Measurements from ENCODE around the gene HRH1. TPM values are rescaled to one million over a fixed set of nuclear protein-coding genes. Genes with fewer than 3 reads are reported as not detected.

HRH1 gene
- total and polyA plus RNA-seq, 10 of the 15 experiments (the other 5 are each of a cell fraction or from before 2014, with no cell fraction given): not detected

DNA sequence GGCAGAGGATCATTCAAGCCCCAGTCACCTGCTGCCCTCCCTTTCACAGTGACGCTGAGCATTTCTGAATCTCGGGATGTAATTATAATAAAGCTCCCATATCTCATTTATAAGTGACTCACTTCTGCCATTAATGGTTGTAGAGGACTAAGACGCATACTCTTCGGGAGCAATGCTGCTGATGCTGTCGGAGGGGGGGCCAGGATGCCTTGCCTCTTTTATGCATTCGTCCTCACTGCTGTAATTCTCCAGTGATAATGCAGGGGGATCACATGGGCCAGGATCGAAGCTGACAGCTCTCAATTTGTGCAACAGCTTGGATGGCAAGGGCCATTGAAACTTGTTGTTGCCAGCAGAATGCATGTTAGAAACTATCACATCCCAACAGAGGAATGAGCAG is 3.1 kb downstream of the HRH1 start:
- SMC1A ChIA-PET (ENCODE audit: uncharacterized antibody, unreplicated experiment): no interaction called here
- CTCF ChIA-PET: interaction anchor here (1.4 kb wide), 1 partner anchor 11 kb away, joined by 3 read pairs; no protein-coding TSS in a partner anchor
- DNase-seq (ENCODE audit: low read depth, low spot score) (no peak), FAIRE-seq (no peak), ATAC-seq (no peak)
- Histone ChIP-seq H3K27ac (ENCODE audit: control insufficient read depth, insufficient read depth) (no peak overlapping the region), H2AFZ (ENCODE audit: control insufficient read depth, low read depth, low read length) (no peak overlapping the region), H3K9ac (ENCODE audit: control insufficient read depth, insufficient read depth, low read length) (no peak overlapping the region), H3K27me3 (replicated peaks in 1 of 2; ENCODE audit: control insufficient read depth in 2 of 2, insufficient read depth in 2 of 2, low read length in 1 of 2) (peaks cover 2 to 19% of the 10 kb centered on the region in 2 experiments), H3K4me2 (ENCODE audit: control insufficient read depth, insufficient read depth) (no peak overlapping the region), H3K4me3 (no peak overlapping the region), H3K4me1 (ENCODE audit: control insufficient read depth, insufficient read depth, low read length) (no peaks in the 10 kb centered on the region), H3K79me2 (ENCODE audit: control insufficient read depth, insufficient read depth, low read length) (no peaks in the 10 kb centered on the region), H3K36me3 (ENCODE audit: control insufficient read depth in 2 of 2, insufficient read depth in 2 of 2, low read length in 1 of 2) (no peaks in the 10 kb centered on the region), H4K20me1 (ENCODE audit: control insufficient read depth, insufficient read depth) (no peaks in the 10 kb centered on the region; the same call in 1 of the 2 replicates), H3K9me3 (replicated peaks; ENCODE audit: control insufficient read depth, insufficient read depth, low read length) (no peaks in the 10 kb centered on the region)
- in situ Hi-C loops (cut with MboI) (no loop called here), intact Hi-C loops (cut with micrococcal nuclease; ENCODE audit: unreplicated experiment) (no loop called here)
- TF ChIP-seq HDAC6 (IDR thresholded peaks at IDR 0.05; ENCODE audit: unreplicated experiment): no peak
- TF ChIP-seq KDM1A (IDR thresholded peaks at IDR 0.05; ENCODE audit: borderline replicate concordance): no peak
- no peak for TF ChIP-seq FOXK2 (IDR thresholded peaks at IDR 0.05)
- TF ChIP-seq DPF2 (IDR thresholded peaks at IDR 0.05): no peak
- TF ChIP-seq, protein P1, sequence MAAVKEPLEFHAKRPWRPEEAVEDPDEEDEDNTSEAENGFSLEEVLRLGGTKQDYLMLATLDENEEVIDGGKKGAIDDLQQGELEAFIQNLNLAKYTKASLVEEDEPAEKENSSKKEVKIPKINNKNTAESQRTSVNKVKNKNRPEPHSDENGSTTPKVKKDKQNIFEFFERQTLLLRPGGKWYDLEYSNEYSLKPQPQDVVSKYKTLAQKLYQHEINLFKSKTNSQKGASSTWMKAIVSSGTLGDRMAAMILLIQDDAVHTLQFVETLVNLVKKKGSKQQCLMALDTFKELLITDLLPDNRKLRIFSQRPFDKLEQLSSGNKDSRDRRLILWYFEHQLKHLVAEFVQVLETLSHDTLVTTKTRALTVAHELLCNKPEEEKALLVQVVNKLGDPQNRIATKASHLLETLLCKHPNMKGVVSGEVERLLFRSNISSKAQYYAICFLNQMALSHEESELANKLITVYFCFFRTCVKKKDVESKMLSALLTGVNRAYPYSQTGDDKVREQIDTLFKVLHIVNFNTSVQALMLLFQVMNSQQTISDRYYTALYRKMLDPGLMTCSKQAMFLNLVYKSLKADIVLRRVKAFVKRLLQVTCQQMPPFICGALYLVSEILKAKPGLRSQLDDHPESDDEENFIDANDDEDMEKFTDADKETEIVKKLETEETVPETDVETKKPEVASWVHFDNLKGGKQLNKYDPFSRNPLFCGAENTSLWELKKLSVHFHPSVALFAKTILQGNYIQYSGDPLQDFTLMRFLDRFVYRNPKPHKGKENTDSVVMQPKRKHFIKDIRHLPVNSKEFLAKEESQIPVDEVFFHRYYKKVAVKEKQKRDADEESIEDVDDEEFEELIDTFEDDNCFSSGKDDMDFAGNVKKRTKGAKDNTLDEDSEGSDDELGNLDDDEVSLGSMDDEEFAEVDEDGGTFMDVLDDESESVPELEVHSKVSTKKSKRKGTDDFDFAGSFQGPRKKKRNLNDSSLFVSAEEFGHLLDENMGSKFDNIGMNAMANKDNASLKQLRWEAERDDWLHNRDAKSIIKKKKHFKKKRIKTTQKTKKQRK (IDR thresholded peaks at IDR 0.05; ENCODE audit: low read depth, low read length): no peak
- TF ChIP-seq CHD1 (IDR thresholded peaks at IDR 0.05; ENCODE audit: low read depth, low read length): no peak
- TF ChIP-seq, protein P2, sequence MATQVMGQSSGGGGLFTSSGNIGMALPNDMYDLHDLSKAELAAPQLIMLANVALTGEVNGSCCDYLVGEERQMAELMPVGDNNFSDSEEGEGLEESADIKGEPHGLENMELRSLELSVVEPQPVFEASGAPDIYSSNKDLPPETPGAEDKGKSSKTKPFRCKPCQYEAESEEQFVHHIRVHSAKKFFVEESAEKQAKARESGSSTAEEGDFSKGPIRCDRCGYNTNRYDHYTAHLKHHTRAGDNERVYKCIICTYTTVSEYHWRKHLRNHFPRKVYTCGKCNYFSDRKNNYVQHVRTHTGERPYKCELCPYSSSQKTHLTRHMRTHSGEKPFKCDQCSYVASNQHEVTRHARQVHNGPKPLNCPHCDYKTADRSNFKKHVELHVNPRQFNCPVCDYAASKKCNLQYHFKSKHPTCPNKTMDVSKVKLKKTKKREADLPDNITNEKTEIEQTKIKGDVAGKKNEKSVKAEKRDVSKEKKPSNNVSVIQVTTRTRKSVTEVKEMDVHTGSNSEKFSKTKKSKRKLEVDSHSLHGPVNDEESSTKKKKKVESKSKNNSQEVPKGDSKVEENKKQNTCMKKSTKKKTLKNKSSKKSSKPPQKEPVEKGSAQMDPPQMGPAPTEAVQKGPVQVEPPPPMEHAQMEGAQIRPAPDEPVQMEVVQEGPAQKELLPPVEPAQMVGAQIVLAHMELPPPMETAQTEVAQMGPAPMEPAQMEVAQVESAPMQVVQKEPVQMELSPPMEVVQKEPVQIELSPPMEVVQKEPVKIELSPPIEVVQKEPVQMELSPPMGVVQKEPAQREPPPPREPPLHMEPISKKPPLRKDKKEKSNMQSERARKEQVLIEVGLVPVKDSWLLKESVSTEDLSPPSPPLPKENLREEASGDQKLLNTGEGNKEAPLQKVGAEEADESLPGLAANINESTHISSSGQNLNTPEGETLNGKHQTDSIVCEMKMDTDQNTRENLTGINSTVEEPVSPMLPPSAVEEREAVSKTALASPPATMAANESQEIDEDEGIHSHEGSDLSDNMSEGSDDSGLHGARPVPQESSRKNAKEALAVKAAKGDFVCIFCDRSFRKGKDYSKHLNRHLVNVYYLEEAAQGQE (IDR thresholded peaks at IDR 0.05; ENCODE audit: low read depth, low read length): no peak
- TF ChIP-seq RAD21 (IDR thresholded peaks at IDR 0.05; ENCODE audit: insufficient read depth, low read depth, low read length): no peak
- TF ChIP-seq NR2F1 (conservative IDR thresholded peaks at IDR 0.05): no peak
- no peak for TF ChIP-seq CHD2 (IDR thresholded peaks at IDR 0.05; ENCODE audit: borderline replicate concordance, low read depth, low read length)
- TF ChIP-seq, protein P3, sequence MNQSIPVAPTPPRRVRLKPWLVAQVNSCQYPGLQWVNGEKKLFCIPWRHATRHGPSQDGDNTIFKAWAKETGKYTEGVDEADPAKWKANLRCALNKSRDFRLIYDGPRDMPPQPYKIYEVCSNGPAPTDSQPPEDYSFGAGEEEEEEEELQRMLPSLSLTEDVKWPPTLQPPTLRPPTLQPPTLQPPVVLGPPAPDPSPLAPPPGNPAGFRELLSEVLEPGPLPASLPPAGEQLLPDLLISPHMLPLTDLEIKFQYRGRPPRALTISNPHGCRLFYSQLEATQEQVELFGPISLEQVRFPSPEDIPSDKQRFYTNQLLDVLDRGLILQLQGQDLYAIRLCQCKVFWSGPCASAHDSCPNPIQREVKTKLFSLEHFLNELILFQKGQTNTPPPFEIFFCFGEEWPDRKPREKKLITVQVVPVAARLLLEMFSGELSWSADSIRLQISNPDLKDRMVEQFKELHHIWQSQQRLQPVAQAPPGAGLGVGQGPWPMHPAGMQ (IDR thresholded peaks at IDR 0.05; ENCODE audit: borderline replicate concordance): no peak
- TF ChIP-seq CBFB (IDR thresholded peaks at IDR 0.05; ENCODE audit: low read depth): no peak
- no peak for TF ChIP-seq GABPA (IDR thresholded peaks at IDR 0.05; ENCODE audit: low read depth)
- no peak for TF ChIP-seq PKNOX1 (IDR thresholded peaks at IDR 0.05)
- no peak for TF ChIP-seq RB1 (IDR thresholded peaks at IDR 0.05; ENCODE audit: borderline replicate concordance)
- TF ChIP-seq LARP7 (IDR thresholded peaks at IDR 0.05): no peak
- BruUV-seq (replicated peaks): no TSS peak
- POLR2A ChIA-PET: no interaction called here
- RAD21 ChIA-PET (ENCODE audit: unreplicated experiment): no interaction called here
- 42% methylated on average over 7 of the region's 7 CpGs for WGBS (ENCODE audit: insufficient coverage, insufficient replicate concordance, low lambda C conversion rate, missing lambda C conversion rate)
